Hematopoietic multipotent progenitor cell treated with erythropoietin and hydrocortisone succinate and interleukin-3 and kit ligand, for 17 days (in vitro differentiated cells): ENCODE results near the gene TMEM245.
"Not testable (repeated sequence)": the region's sequence is repeated elsewhere in the genome, so short reads cannot be mapped to it uniquely, and the experiment has no call there.

Source experiments
- DNase-seq: peaks from one replicate; pipeline ENCODE4 v3.0.0-alpha.2; 2015; ENCODE audit warnings: low spot score

The TMEM245 gene

DNA sequence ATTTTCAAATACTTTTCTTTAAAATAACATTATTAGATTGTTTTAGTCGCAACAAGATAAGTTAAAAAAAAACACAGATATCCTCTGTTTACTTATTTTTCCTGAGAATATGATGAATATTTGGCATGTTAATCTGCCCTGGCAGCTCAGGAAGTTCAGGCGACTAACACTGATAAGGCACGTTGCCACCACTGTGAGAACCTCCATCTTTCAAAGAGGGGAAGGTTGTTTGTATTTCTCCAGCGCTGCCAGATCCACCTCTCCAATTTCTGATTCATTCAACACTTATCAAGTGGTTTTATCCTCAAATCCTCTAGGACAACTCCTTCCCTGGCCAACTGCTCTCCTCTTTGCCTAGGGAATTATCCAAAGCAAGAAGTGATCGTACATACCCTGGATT lies 128.3 kb downstream of the TMEM245 start:
- peak; percentile 40 for DNase-seq

DNA sequence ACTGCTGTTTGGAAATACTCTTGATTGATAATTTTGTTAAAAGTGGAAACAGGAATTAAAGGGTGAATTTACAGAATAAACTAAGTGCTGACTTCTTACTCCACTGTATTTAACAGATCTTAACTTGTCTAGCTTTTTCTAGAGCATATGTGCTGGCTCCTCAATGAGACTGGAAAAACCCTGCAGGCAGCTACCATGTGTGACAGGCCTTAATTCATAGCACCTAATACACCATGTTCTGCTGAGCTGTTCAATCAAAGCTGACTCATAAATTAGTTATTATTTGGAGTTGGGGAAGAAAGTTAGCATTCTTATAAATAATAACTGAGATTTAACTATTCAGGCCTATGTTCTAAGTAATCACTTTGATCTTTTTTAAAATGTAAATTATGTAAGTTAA lies 135.9 kb downstream of the TMEM245 start:
- no peak for DNase-seq

DNA sequence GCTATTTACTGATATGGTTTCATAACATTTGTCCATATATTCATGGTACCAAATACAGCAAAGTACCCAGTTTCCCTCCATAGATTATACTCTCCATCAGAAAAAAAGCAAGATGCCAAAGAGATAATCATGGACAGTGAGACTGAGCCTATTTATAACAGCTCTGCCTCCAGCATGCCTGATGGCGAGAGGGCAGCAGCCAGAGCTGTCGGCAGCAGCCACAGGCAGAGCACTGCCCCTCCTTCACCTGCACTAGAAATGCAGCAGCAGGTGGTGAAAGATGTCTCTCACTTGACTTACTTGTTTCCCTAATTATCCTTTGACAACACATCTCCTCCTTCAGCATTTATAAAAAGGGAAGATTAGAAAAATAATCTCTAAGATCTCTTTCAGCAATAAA lies 138.9 kb downstream of the TMEM245 start:
- no peak for DNase-seq

DNA sequence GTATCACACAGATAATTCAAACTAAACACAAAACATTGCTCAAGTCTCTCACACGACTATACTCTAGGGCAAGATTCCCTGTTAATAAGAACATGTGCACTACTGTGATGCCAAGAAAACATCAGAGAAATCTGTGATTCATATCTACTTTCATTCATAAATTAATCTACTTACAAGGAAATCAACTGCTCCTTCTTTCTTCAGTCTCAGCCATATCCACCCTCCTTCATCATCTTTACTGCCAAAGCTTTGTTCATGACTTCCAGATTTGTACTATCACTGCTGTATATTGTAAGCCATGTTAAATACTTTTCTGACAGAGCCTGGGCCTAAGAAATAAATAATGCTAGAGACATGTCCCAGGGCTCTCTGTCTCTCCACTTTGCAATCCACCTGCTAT lies 141.5 kb downstream of the TMEM245 start:
- DNase-seq: no peak

DNA sequence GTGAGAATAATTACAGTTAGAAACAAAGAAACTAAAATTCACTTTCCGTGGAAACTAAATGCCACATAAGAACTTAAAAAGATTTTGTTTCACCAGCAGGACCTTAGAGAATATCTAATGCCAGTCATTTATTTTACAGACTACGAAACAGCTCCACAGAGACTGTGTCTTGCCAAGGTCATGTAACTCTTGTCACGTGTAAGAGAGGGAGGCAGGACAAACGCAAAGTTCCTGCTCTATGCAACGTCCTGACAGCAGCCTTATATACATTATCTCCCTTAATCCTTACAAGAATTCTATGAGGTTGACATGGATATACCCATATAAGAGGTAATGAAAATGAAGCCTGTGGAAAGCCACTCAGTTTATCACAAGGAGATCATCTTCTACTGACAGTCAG lies 145.9 kb downstream of the TMEM245 start:
- DNase-seq: no peak

DNA sequence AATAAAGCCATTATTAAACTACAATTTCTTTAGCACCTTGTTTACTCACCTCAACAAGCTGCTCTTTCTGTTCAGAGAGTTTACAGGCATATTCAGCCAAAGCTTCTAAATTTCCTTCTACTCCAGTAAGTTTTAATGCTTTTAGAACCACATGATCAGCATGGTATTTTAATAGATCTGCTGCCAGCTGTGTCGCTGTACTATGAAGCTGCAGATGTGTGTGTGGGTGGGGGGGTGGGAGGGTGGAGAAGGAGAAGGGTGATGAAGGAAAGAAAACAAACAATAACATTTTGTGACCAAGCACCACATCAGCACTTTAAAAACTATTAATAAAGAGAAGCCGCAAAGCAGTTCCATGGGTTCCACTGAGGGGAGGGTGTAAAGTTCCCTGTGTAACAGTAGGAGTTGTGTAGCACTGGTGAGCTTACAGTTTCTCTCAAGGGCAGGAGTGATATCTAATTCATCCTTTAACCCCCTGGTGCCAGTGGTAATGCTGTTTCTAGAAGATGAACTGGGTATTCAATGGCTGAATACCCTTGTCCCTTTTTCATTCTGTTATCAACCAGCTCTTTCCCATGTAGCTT lies 147.0 kb downstream of the TMEM245 start:
- no peak for DNase-seq

DNA sequence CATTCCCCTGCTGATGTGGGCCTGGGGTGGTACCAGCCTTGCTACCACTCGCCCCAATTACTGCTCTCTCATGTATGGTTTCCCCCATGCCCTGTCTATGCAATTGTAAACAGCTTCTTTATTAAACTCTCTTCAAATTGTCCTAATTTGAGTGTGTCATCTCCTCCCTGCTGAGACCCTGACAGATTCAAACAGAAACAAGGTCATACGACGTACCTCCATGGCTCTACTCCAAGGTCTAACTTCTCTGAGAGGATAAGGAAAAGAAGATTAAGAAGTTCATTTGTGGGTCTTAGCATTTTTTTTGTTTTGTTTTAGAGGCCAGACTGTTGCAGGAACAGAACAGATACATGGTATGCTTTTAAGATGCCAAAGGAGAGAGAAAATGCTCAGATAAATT lies 147.6 kb downstream of the TMEM245 start:
- DNase-seq: no peak

DNA sequence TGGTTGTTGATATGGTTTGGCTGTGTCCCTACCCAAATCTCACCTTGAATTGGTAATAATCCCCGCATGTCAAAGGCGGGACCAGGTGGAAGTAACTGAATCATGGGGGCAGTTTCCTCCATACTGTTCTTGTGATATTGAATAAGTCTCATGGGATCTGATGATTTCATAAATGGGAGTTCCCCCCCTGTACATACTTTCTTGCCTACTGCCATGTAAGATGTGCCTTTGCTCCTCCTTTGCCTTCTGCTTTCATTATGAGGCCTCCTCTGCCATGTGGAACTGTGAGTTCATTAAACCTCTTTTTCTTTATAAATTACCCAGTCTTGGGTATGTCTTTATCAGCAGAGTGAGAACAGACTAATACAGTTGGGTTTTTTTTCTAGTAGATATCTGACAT lies 148.4 kb downstream of the TMEM245 start:
- DNase-seq: not testable (repeated sequence)

DNA sequence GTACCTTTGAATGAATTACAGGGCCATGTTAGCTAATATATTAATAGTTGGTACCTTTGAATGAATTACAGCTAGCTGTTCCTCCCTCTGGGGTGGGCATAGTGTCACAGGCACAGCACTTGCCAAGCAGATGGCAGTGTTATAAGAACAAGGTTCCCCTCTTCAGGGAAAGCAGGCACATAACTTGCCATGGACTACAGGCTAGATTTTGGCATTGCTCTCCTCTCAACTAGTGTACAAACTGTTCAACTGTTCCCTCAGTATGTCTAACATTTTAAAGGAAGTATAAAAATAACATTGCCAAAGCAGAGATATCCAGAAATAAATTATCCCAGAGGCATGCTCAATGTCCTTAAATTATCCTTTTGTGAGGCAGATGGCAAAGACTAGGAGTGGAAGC lies 151.8 kb downstream of the TMEM245 start:
- DNase-seq: no peak
